HG02840 (cell line): ENCODE measurements around the gene FHL1.
"Not testable (repeated sequence)": the region's sequence is repeated elsewhere in the genome, so short reads cannot be mapped to it uniquely, and the experiment has no call there.

Experiments used
- ATAC-seq: cut with Tn5 transposase; IDR thresholded peaks from one replicate; pipeline ENCODE4 v1.9.1; 2021; ENCODE audit warnings: mild to moderate bottlenecking, moderate library complexity, moderate number of reproducible peaks; ENCODE audit not compliant: unreplicated experiment, low FRiP score

Gene FHL1

GRCh38 chrX:136146614-136147314, 569 bp upstream of the FHL1 start:
- no peak for ATAC-seq

- ATAC-seq: no peak
Observed at GRCh38 chrX:136147976-136148375, 643 bp downstream of the FHL1 start.

GRCh38 chrX:136148391-136148790, 1.1 kb downstream of the FHL1 start:
- no peak for ATAC-seq

- ATAC-seq: no peak
Observed at GRCh38 chrX:136154998-136155397, 7.7 kb downstream of the FHL1 start.

- no peak for ATAC-seq
Observed at GRCh38 chrX:136156560-136157117, 9.3 kb downstream of the FHL1 start.

GRCh38 chrX:136157187-136157586, 9.9 kb downstream of the FHL1 start:
- ATAC-seq: no peak

GRCh38 chrX:136158685-136159084, 11.4 kb downstream of the FHL1 start:
- ATAC-seq: no peak

- ATAC-seq: no peak
Observed at GRCh38 chrX:136159611-136160025, 12.3 kb downstream of the FHL1 start.

- no peak for ATAC-seq
Observed at GRCh38 chrX:136162827-136163570, 15.7 kb downstream of the FHL1 start.

GRCh38 chrX:136163689-136164088, 16.4 kb downstream of the FHL1 start:
- no peak for ATAC-seq

- no peak for ATAC-seq
Observed at GRCh38 chrX:136165406-136165805, 18.1 kb downstream of the FHL1 start.

GRCh38 chrX:136166221-136166855, 19.0 kb downstream of the FHL1 start:
- ATAC-seq: no peak

GRCh38 chrX:136167989-136168388, 20.7 kb downstream of the FHL1 start:
- not testable (repeated sequence) for ATAC-seq

GRCh38 chrX:136168929-136169735, 21.8 kb downstream of the FHL1 start:
- ATAC-seq: no peak

GRCh38 chrX:136170139-136170800, 22.9 kb downstream of the FHL1 start:
- no peak for ATAC-seq

- no peak for ATAC-seq
Observed at GRCh38 chrX:136171420-136171819, 24.1 kb downstream of the FHL1 start.

- no peak for ATAC-seq
Observed at GRCh38 chrX:136176399-136176825, 29.1 kb downstream of the FHL1 start.

GRCh38 chrX:136179133-136179532, 31.8 kb downstream of the FHL1 start:
- ATAC-seq: no peak

GRCh38 chrX:136182414-136182813, 35.1 kb downstream of the FHL1 start:
- no peak for ATAC-seq

- no peak for ATAC-seq
Observed at GRCh38 chrX:136183172-136183571, 35.8 kb downstream of the FHL1 start.
